Lung (tissue), 12 donors: ENCODE data around the gene C9orf50. TPM values are rescaled to one million over a fixed set of nuclear protein-coding genes. Genes with fewer than 3 reads are reported as not detected.

Experiments
- ATAC-seq: fragments of 200-7000 bp; cut with Tn5 transposase; one replicate; pipeline ENCODE4 v1.9.1; 2020; ENCODE audit warnings: moderate number of reproducible peaks; ENCODE audit not compliant: insufficient read depth, low FRiP score
- DNase-seq, 3 donors: peaks; one replicate each; pipeline ENCODE4 v3.0.0-alpha.2; 2013 to 2017
- H3K27ac ChIP-seq, 2 donors: one replicate each; pipeline ENCODE4 v1.5.1; 2013; ENCODE audit warnings: mild to moderate bottlenecking in 2 of 2, moderate library complexity in 2 of 2, control low read depth in 1 of 2, inconsistent platforms in 1 of 2, low read depth in 1 of 2, low read length in 1 of 2
- H3K27me3 ChIP-seq, 3 donors: one replicate each; pipeline ENCODE4 v1.5.1; 2013; ENCODE audit warnings: low read length in 2 of 3; ENCODE audit not compliant: control insufficient read depth in 3 of 3, insufficient read depth in 3 of 3
- H3K36me3 ChIP-seq, 4 donors: one replicate each; pipeline ENCODE4 v1.5.1; 2013; ENCODE audit warnings: low read length in 4 of 4, mild to moderate bottlenecking in 1 of 4, moderate library complexity in 1 of 4; ENCODE audit not compliant: control insufficient read depth in 4 of 4, insufficient read depth in 4 of 4
- H3K4me1 ChIP-seq, 5 donors: one replicate each; pipeline ENCODE4 v1.5.1; 2013; ENCODE audit warnings: low read length in 5 of 5, mild to moderate bottlenecking in 2 of 5, moderate library complexity in 1 of 5; ENCODE audit not compliant: control insufficient read depth in 5 of 5, insufficient read depth in 5 of 5
- H3K4me3 ChIP-seq: one replicate; pipeline ENCODE4 v1.5.1; 2013; ENCODE audit warnings: mild to moderate bottlenecking, control low read depth, moderate library complexity
- H3K9ac ChIP-seq, 2 donors: one replicate each; pipeline ENCODE4 v1.5.1; 2013; ENCODE audit warnings: low read length in 2 of 2, control low read depth in 1 of 2; ENCODE audit not compliant: insufficient read depth in 1 of 2
- H3K9me3 ChIP-seq, 4 donors: one replicate each; pipeline ENCODE4 v1.5.1; 2013; ENCODE audit warnings: low read length in 3 of 4, mild to moderate bottlenecking in 1 of 4, moderate library complexity in 1 of 4; ENCODE audit not compliant: control insufficient read depth in 4 of 4, insufficient read depth in 3 of 4
- WGBS, 2 donors: extraction: QIAGEN DNeasy Blood & Tissue Kit; methylation state at CpG; one replicate each; pipeline ENCODE4 v1.1.7; 2013; 5-methylcytosine and 5-hydroxymethylcytosine counted together
- polyA plus RNA-seq, 2 donors: library from polyadenylated mRNA; stranded (reverse); fragments of 200-250 nt; gene quantifications; one replicate each; pipeline ENCODE4 v1.2.1, GENCODE V29; 2013
- total RNA-seq, 2 donors: library from RNA; depleted of rRNA in 1 of 2; stranded (reverse); fragments of >200 nt in 1 of 2; gene quantifications; one replicate each; pipeline ENCODE4 v1.2.1, GENCODE V29; 2014 to 2021
- TF ChIP-seq, protein P1 (sequence below): IDR thresholded peaks from 2 replicates; pipeline ENCODE4 v1.5.1; 2012; ENCODE audit warnings: mild to moderate bottlenecking; ENCODE audit errors: control extremely low read depth, extremely low read depth
- donor health status: control.
- donor health status: control.
- donor health status: Bipolar disorder and iron deficiency.
- donor health status: healthy.
- donor health status: DM: yes; HTN: yes; CAD: no.

C9orf50 gene
- total and polyA plus RNA-seq, 4 donors: 0.15 to 0.28 TPM; not detected in 2

DNA sequence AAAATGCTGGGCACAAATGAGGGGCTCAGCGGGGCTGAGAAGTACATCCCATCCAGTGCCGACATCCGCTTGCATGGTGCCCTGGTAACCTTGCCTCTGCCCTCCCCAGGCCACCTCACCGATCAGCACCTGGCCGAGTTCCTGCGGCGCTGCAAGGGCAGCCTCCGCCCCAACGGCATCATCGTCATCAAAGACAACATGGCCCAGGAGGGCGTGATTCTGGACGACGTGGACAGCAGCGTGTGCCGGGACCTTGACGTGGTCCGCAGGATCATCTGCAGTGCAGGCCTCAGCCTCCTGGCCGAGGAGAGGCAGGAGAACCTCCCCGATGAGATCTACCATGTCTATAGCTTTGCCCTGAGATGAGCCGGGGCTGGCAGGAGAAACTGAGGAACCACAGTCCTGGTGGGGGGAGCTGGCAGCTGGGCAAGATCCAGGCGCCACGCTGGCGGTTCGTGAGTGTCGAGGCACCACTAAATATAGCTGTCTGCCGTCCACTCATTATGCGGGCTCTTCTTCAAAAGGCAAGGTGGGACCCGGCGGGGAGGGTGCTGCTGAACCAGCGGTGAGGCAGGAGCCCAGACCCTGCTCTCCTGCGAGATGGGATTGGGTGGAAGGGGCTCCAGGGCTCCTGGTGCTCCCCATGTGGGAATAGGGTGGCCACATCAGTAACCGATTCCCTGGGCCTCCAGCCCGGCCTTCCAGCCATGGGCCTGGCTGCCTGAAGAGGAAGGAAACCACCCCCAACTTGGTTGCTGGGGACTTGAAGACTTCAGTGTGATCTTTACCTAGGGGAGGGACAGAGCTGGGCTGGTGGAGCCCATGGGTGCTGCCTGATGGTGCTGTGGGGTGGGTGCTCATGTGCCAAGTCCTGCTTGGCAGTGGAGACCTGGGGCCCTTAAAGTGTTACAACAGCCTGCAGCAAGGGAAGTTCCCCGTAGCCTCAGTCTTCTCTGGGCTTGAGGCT lies 14.5 kb upstream of the C9orf50 start:
- no peak overlapping the region for H3K4me3 ChIP-seq
- TF ChIP-seq, protein P1, sequence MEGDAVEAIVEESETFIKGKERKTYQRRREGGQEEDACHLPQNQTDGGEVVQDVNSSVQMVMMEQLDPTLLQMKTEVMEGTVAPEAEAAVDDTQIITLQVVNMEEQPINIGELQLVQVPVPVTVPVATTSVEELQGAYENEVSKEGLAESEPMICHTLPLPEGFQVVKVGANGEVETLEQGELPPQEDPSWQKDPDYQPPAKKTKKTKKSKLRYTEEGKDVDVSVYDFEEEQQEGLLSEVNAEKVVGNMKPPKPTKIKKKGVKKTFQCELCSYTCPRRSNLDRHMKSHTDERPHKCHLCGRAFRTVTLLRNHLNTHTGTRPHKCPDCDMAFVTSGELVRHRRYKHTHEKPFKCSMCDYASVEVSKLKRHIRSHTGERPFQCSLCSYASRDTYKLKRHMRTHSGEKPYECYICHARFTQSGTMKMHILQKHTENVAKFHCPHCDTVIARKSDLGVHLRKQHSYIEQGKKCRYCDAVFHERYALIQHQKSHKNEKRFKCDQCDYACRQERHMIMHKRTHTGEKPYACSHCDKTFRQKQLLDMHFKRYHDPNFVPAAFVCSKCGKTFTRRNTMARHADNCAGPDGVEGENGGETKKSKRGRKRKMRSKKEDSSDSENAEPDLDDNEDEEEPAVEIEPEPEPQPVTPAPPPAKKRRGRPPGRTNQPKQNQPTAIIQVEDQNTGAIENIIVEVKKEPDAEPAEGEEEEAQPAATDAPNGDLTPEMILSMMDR: no peak
- WGBS, 2 donors: 89 to 92% methylated on average over 34 of the region's 34 CpGs
- no peak overlapping the region for H3K9ac ChIP-seq
- H3K4me1 ChIP-seq: peaks cover 3 to 7% (median 4%) of the 10 kb centered on the region in 5 donors
- ATAC-seq: no peak
- no peaks in the 10 kb centered on the region for H3K27me3 ChIP-seq
- H3K9me3 ChIP-seq: no peaks in the 10 kb centered on the region
- DNase-seq: no peak
- peaks cover 7 to 64% (median 30%) of the 10 kb centered on the region in 4 donors for H3K36me3 ChIP-seq
- no peak overlapping the region for H3K27ac ChIP-seq

DNA sequence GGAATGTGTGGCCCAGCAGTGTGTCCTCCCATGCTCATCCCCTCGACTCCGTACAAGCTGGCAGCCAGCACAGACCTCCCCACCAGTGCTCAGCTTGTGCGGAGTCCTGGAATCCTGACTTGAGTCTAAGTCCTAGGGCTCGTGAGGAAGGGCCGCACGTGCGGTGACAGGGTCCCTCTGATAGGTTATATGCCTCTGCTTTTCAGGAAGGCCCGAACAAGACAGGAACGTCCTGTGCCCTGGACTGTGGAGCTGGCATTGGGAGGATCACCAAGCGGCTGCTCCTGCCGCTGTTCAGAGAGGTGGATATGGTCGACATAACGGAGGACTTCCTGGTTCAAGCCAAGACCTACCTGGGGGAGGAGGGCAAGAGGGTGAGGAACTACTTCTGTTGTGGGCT lies 12.9 kb upstream of the C9orf50 start:
- 82 to 83% methylated on average over 13 of the region's 13 CpGs for WGBS, 2 donors
- no peak for DNase-seq
- Histone ChIP-seq H3K4me3 (no peak overlapping the region), H3K36me3 (peaks cover 7 to 59% (median 26%) of the 10 kb centered on the region in 4 donors), H3K4me1 (peaks cover 0 to 11% (median 0%) of the 10 kb centered on the region in 5 donors), H3K27me3 (no peaks in the 10 kb centered on the region), H3K9me3 (no peaks in the 10 kb centered on the region), H3K9ac (no peak overlapping the region), H3K27ac (no peak overlapping the region)
- no peak for ATAC-seq
- TF ChIP-seq, protein P1: no peak

DNA sequence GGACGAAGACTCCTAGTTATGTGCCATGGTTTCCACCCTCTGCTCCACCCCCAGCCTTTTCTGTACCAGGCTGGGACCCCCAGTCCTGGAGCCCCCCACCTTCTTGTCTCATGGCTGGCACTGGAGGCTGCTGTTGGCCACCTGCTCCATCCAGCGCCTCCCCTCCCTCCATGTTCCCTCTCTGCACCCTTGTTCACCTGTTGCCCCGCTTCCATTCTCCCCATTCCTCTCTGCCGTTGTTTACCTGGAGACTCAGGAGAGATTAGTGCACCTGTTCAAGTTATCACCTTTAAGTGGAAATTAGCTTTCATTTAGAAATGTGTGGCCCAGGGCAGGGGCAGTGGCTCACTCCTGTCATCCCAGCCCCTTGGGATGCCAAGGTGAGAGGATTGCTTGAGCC lies 12.3 kb upstream of the C9orf50 start:
- no peak for DNase-seq
- TF ChIP-seq, protein P1: no peak
- Histone ChIP-seq H3K27me3 (no peaks in the 10 kb centered on the region), H3K4me1 (peaks cover 0 to 15% (median 0%) of the 10 kb centered on the region in 5 donors), H3K9me3 (no peaks in the 10 kb centered on the region), H3K27ac (no peak overlapping the region), H3K9ac (no peak overlapping the region), H3K4me3 (no peak overlapping the region), H3K36me3 (peaks cover 7 to 53% (median 20%) of the 10 kb centered on the region in 4 donors)
- WGBS, 2 donors: 91 to 98% methylated on average over 4 of the region's 4 CpGs
- no peak for ATAC-seq
